Cardiac muscle cell (in vitro differentiated cells and primary cell): ENCODE data around the gene MYL6B. TPM values are rescaled to one million over a fixed set of nuclear protein-coding genes. Genes with fewer than 3 reads are reported as not detected.

Experiments
- DNase-seq, 2 donors: peaks; one replicate each; pipeline versions ENCODE4 v3.0.0 to v3.0.0-alpha.2; 2010 to 2017; ENCODE audit warnings: low read depth in 1 of 2, low spot score in 1 of 2
- H3K27ac ChIP-seq: fragments of 200-600 bp; sonication (generic); 2 replicates; pipeline ENCODE4 v1.5.1; 2016
- H3K27me3 ChIP-seq: fragments of 200-600 bp; sonication (generic); 2 replicates; pipeline ENCODE4 v1.6.0; 2016; ENCODE audit warnings: control low read depth
- H3K36me3 ChIP-seq: fragments of 200-600 bp; sonication (generic); 2 replicates; pipeline ENCODE4 v1.5.1; 2016; ENCODE audit warnings: control low read depth
- H3K4me1 ChIP-seq: fragments of 200-600 bp; sonication (generic); 2 replicates; pipeline ENCODE4 v1.8.1; 2017; ENCODE audit warnings: low read depth, mild to moderate bottlenecking, mixed run types
- H3K4me3 ChIP-seq: fragments of 200-600 bp; sonication (generic); 2 replicates; pipeline ENCODE4 v1.5.1; 2016; ENCODE audit warnings: mild to moderate bottlenecking
- H3K9me3 ChIP-seq: fragments of 200-600 bp; sonication (generic); 2 replicates; pipeline ENCODE4 v1.5.1; 2017; ENCODE audit warnings: low read depth, mild to moderate bottlenecking, control low read depth
- CTCF ChIP-seq: IDR thresholded peaks from 2 replicates; pipeline ENCODE4 v1.5.1; 2012; ENCODE audit warnings: low read depth, mild to moderate bottlenecking, low read length
- polyA plus RNA-seq: library from polyadenylated mRNA; unstranded; fragments of >200 nt; fragmentation: Nextera tagmentation; extraction: Ambion mirVana; gene quantifications from 2 replicates; pipeline ENCODE4 v1.2.1, GENCODE V29; 2016
- total RNA-seq: library from RNA; depleted of rRNA; stranded (reverse); fragments of >200 nt; gene quantifications from 2 replicates; pipeline ENCODE4 v1.2.3, GENCODE V29; 2016

MYL6B gene
- total RNA-seq (218 and 293 TPM in 2 replicates), polyA plus RNA-seq (142 and 203 TPM in 2 replicates)

- Histone ChIP-seq H3K27ac (peak within 1 kb of the TSS; percentile 82), H3K4me3 (peak within 1 kb of the TSS; percentile 79), H3K4me1 (peaks cover 8% of the 10 kb centered on the region), H3K9me3 (no peaks in the 10 kb centered on the region), H3K27me3 (no peaks in the 10 kb centered on the region), H3K36me3 (peaks cover 9% of the 10 kb centered on the region)
- peak; percentile 92 to 94 for DNase-seq
- no peak for TF ChIP-seq CTCF
Observed at GRCh38 chr12:56152132-56152755, at the start of gene MYL6B. Gene MYL6B, plus strand, starts transcription at chr12:56152587. Its CDS starts 1,332 bp downstream, at chr12:56153919.

DNA sequence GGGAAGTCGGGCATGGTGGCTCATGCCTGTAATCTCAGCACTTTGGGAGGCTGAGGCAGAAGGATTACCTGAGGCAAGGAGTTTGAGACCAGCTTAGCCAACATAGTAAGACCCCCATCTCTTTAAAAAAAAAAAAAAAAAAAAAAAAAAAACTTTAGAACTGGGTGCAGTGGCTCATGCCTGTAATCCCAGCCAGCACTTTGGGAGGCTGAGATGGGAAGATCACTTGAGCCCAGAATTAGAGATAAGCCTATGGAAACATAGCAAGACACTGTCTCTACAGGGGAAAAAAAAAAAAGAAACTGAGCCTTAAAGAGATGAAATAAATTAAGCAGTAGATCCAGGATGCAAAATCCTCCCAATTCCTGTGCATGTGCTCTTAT, 49.7 kb upstream of the MYL6B start:
- no peak overlapping the region for H3K27ac ChIP-seq
- DNase-seq: no peak
- peaks cover 9% of the 10 kb centered on the region for H3K36me3 ChIP-seq
- no peaks in the 10 kb centered on the region for H3K27me3 ChIP-seq
- TF ChIP-seq CTCF: no peak
- H3K4me1 ChIP-seq: peaks cover 10% of the 10 kb centered on the region
- H3K9me3 ChIP-seq: no peaks in the 10 kb centered on the region
- no peak overlapping the region for H3K4me3 ChIP-seq

- TF ChIP-seq CTCF: no peak
- peak overlapping the region; percentile 51 for H3K4me3 ChIP-seq
- no peaks in the 10 kb centered on the region for H3K9me3 ChIP-seq
- DNase-seq: no peak
- peaks cover 14% of the 10 kb centered on the region for H3K36me3 ChIP-seq
- H3K27ac ChIP-seq: peak overlapping the region; percentile 82
- H3K27me3 ChIP-seq: no peaks in the 10 kb centered on the region
- peaks cover 10% of the 10 kb centered on the region for H3K4me1 ChIP-seq
Observed at GRCh38 chr12:56103066-56103711, 49.2 kb upstream of the MYL6B start.

GRCh38 chr12:56103823-56104108, 48.6 kb upstream of the MYL6B start:
- Histone ChIP-seq H3K27me3 (no peaks in the 10 kb centered on the region), H3K27ac (peak overlapping the region; percentile 82), H3K9me3 (no peaks in the 10 kb centered on the region), H3K36me3 (peaks cover 20% of the 10 kb centered on the region), H3K4me3 (peak overlapping the region; percentile 51), H3K4me1 (peaks cover 10% of the 10 kb centered on the region)
- no peak for DNase-seq
- TF ChIP-seq CTCF: no peak

DNA sequence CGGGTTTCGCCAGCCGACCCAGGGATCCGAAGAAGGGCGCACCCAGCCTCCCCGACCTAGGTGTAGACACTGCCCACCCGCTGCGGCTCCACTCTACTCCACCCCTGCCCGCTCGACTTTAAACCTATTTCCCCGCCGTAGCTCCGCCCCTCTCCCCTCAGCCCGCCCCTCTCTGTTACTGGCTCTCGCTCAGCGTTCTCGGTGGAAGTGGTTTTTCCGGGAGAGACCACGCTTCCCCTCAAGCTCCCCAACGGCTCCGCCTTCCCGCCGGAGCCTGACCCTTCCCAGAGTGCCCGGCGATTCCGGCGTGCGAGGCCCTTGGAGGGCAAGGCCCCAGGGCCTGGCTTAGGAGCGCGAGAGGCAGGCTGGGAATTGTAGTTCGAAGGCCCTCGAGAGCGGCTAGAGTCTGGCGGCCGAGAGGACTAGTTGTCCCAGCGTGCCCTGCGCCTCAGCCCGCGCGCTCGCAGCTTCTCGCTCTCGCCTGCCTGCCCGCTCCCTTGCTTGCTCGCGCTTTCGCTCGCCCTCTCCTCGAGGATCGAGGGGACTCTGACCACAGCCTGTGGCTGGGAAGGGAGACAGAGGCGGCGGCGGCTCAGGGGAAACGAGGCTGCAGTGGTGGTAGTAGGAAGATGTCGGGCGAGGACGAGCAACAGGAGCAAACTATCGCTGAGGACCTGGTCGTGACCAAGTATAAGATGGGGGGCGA, 48.1 kb upstream of the MYL6B start, which contains the start of gene PA2G4:
Gene PA2G4, plus strand, starts transcription at position 451 of the 706 bp plus-strand sequence. Its CDS starts 179 bp downstream, at position 630.
- TF ChIP-seq CTCF: no peak
- Histone ChIP-seq H3K27me3 (no peaks in the 10 kb centered on the region), H3K4me1 (peaks cover 10% of the 10 kb centered on the region), H3K27ac (peak within 1 kb of the TSS; percentile 84), H3K36me3 (peaks cover 20% of the 10 kb centered on the region), H3K9me3 (no peaks in the 10 kb centered on the region), H3K4me3 (peak within 1 kb of the TSS; percentile 59)
- peak; percentile 99 for DNase-seq
